ENCODE results near the gene OR13H1. TPM values are rescaled to one million over a fixed set of nuclear protein-coding genes. Genes with fewer than 3 reads are reported as not detected.
"Not testable (repeated sequence)": the region's sequence is repeated elsewhere in the genome, so short reads cannot be mapped to it uniquely, and the experiment has no call there.

Gene OR13H1
- total RNA-seq, 2 experiments from 2014 or later = not detected

DNA sequence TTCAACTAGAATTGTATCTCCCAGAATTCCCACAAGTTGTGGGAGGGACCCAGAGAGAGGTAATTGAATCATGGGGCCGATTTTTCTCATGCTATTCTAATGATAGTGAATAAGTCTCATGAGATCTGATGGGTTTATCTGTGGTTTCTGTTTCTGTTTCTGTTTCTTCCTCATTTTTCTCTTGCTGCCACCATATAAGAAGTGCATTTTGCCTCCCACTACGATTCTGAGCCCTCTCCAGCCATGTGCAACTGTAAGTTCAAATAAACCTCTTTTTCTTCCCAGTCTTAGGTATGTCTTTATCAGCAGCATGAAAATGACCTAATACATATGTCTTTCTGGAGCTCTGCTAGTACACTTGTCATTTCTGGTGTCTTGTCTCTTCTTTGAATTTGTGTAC lies 22.1 kb upstream of the OR13H1 start:
- Histone ChIP-seq H3K9me2 (ENCODE audit: insufficient read depth, low read length) (no peaks in the 10 kb centered on the region), H3K4me1 (ENCODE audit: insufficient read depth, low read length, poor library complexity, severe bottlenecking) (no peaks in the 10 kb centered on the region), H3K36me3 (ENCODE audit: insufficient read depth, low read length) (no peaks in the 10 kb centered on the region), H2AFZ (ENCODE audit: low read length) (no peak overlapping the region), H3K27ac (ENCODE audit: low read depth, low read length, poor library complexity, severe bottlenecking) (no peak overlapping the region), H3K4me3 (ENCODE audit: low read depth, low read length, poor library complexity, severe bottlenecking) (no peak overlapping the region), H3K4me2 (ENCODE audit: low read length) (no peak overlapping the region), H4K20me1 (ENCODE audit: insufficient read depth, low read length) (no peaks in the 10 kb centered on the region), H3K9me3 (ENCODE audit: low read length) (no peaks in the 10 kb centered on the region), H3K79me2 (ENCODE audit: insufficient read depth, low read depth, low read length) (no peaks in the 10 kb centered on the region)
- ChIA-PET CTCF (ENCODE audit: unreplicated experiment) (no interaction called here), POLR2A (no interaction called here)
- no peak for TF ChIP-seq EZH2phosphoT487 (IDR thresholded peaks at IDR 0.05; ENCODE audit: borderline replicate concordance, low read depth, low read length)
- TF ChIP-seq, protein P1, sequence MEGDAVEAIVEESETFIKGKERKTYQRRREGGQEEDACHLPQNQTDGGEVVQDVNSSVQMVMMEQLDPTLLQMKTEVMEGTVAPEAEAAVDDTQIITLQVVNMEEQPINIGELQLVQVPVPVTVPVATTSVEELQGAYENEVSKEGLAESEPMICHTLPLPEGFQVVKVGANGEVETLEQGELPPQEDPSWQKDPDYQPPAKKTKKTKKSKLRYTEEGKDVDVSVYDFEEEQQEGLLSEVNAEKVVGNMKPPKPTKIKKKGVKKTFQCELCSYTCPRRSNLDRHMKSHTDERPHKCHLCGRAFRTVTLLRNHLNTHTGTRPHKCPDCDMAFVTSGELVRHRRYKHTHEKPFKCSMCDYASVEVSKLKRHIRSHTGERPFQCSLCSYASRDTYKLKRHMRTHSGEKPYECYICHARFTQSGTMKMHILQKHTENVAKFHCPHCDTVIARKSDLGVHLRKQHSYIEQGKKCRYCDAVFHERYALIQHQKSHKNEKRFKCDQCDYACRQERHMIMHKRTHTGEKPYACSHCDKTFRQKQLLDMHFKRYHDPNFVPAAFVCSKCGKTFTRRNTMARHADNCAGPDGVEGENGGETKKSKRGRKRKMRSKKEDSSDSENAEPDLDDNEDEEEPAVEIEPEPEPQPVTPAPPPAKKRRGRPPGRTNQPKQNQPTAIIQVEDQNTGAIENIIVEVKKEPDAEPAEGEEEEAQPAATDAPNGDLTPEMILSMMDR (conservative IDR thresholded peaks at IDR 0.05; ENCODE audit: low read length) = no peak
- BruUV-seq (replicated peaks) = no TSS peak
- intact Hi-C loops (cut with micrococcal nuclease; ENCODE audit: unreplicated experiment) = no loop called here
- no peak for DNase-seq (ENCODE audit: low spot score)

DNA sequence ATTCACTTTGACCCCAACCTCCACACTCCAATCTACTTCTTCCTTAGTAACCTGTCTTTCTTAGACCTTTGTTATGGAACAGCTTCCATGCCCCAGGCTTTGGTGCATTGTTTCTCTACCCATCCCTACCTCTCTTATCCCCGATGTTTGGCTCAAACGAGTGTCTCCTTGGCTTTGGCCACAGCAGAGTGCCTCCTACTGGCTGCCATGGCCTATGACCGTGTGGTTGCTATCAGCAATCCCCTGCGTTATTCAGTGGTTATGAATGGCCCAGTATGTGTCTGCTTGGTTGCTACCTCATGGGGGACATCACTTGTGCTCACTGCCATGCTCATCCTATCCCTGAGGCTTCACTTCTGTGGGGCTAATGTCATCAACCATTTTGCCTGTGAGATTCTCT lies 344 bp downstream of the OR13H1 start:
- Histone ChIP-seq H3K4me1 (ENCODE audit: insufficient read depth, low read length, poor library complexity, severe bottlenecking) (no peaks in the 10 kb centered on the region), H3K4me3 (ENCODE audit: low read depth, low read length, poor library complexity, severe bottlenecking) (no peak overlapping the region), H3K79me2 (ENCODE audit: insufficient read depth, low read depth, low read length) (no peaks in the 10 kb centered on the region), H3K9me3 (ENCODE audit: low read length) (no peaks in the 10 kb centered on the region), H4K20me1 (ENCODE audit: insufficient read depth, low read length) (no peaks in the 10 kb centered on the region), H2AFZ (ENCODE audit: low read length) (no peak overlapping the region), H3K27ac (ENCODE audit: low read depth, low read length, poor library complexity, severe bottlenecking) (no peak overlapping the region), H3K36me3 (ENCODE audit: insufficient read depth, low read length) (no peaks in the 10 kb centered on the region), H3K4me2 (ENCODE audit: low read length) (no peak overlapping the region), H3K9me2 (ENCODE audit: insufficient read depth, low read length) (no peaks in the 10 kb centered on the region)
- TF ChIP-seq, protein P1 (conservative IDR thresholded peaks at IDR 0.05; ENCODE audit: low read length) = no peak
- BruUV-seq (replicated peaks) = no TSS peak
- no peak for DNase-seq (ENCODE audit: low spot score)
- intact Hi-C loops (cut with micrococcal nuclease; ENCODE audit: unreplicated experiment) = no loop called here
- ChIA-PET POLR2A (no interaction called here), CTCF (ENCODE audit: unreplicated experiment) (no interaction called here)

DNA sequence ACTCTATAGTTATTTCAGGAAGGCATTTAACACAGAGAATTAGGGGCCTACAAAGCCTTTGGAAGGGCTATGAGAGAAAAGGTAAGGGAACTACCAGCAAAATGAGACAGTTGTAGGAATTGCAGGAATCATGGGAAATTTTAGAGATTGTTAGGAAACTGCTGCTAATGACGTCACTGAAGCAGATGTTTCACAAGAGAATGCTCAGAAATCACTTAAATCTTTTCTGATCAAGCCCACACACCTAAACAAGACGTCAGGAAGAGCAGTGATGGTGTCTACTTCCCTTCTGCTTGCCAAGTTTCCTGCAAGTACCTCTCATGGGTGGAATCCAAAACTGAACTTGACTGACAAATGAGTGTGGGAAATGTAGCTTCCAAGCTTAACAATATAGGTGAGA lies 5.1 kb downstream of the OR13H1 start:
- no TSS peak for BruUV-seq (replicated peaks)

DNA sequence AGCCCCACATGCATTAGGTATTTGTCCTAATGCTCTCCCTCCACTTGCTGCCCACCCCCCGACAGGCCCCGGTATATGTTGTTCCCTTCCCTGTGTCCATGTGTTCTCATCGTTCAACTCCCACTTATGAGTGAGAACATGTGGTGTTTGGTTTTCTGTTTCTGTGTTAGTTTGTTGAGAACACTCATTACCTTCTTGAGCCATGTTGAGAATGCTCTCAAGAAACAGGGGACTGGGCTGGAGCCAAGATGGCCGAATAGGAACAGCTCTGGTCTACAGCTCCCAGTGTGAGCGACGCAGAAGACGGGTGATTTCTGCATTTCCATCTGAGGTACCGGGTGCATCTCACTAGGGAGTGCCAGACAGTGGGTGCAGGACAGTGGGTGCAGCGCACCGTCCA lies 8.6 kb downstream of the OR13H1 start:
- H3K9me2 ChIP-seq (ENCODE audit: insufficient read depth, low read length); CTCF ChIA-PET (ENCODE audit: unreplicated experiment); H2AFZ ChIP-seq (ENCODE audit: low read length); H3K4me2 ChIP-seq (ENCODE audit: low read length); BruUV-seq (replicated peaks); H3K27ac ChIP-seq (ENCODE audit: low read depth, low read length, poor library complexity, severe bottlenecking); H3K79me2 ChIP-seq (ENCODE audit: insufficient read depth, low read depth, low read length); H3K9me3 ChIP-seq (ENCODE audit: low read length); H3K4me1 ChIP-seq (ENCODE audit: insufficient read depth, low read length, poor library complexity, severe bottlenecking); H3K4me3 ChIP-seq (ENCODE audit: low read depth, low read length, poor library complexity, severe bottlenecking); POLR2A ChIA-PET; intact Hi-C loops (cut with micrococcal nuclease; ENCODE audit: unreplicated experiment); DNase-seq (ENCODE audit: low spot score); H3K36me3 ChIP-seq (ENCODE audit: insufficient read depth, low read length); H4K20me1 ChIP-seq (ENCODE audit: insufficient read depth, low read length): not testable (repeated sequence)

More for the DNA sequence above, 5.1 kb downstream of the OR13H1 start:
- no peak for TF ChIP-seq EZH2phosphoT487 (IDR thresholded peaks at IDR 0.05; ENCODE audit: borderline replicate concordance, low read depth, low read length)
- TF ChIP-seq, protein P1 (conservative IDR thresholded peaks at IDR 0.05; ENCODE audit: low read length) = no peak
- no peak overlapping the region for H3K4me3 ChIP-seq (ENCODE audit: low read depth, low read length, poor library complexity, severe bottlenecking)
- H3K27ac ChIP-seq (ENCODE audit: low read depth, low read length, poor library complexity, severe bottlenecking) = no peak overlapping the region
- ChIA-PET POLR2A (no interaction called here), CTCF (ENCODE audit: unreplicated experiment) (no interaction called here)
- H3K4me1 ChIP-seq (ENCODE audit: insufficient read depth, low read length, poor library complexity, severe bottlenecking) = no peaks in the 10 kb centered on the region
- no peaks in the 10 kb centered on the region for H4K20me1 ChIP-seq (ENCODE audit: insufficient read depth, low read length)
- no peaks in the 10 kb centered on the region for H3K9me2 ChIP-seq (ENCODE audit: insufficient read depth, low read length)
- intact Hi-C loops (cut with micrococcal nuclease; ENCODE audit: unreplicated experiment) = no loop called here
- no peaks in the 10 kb centered on the region for H3K9me3 ChIP-seq (ENCODE audit: low read length)
- H3K36me3 ChIP-seq (ENCODE audit: insufficient read depth, low read length) = no peaks in the 10 kb centered on the region
- no peak overlapping the region for H3K4me2 ChIP-seq (ENCODE audit: low read length)
- no peak for DNase-seq (ENCODE audit: low spot score)
- H2AFZ ChIP-seq (ENCODE audit: low read length) = no peak overlapping the region
- no peaks in the 10 kb centered on the region for H3K79me2 ChIP-seq (ENCODE audit: insufficient read depth, low read depth, low read length)
